Peyer's patch (tissue), 4 donors: ENCODE data around the gene PPIL6.

ENCODE experiments used
- CTCF ChIP-seq, 6 experiments: fragments of 450-650 bp in 4 of 6; fragments of 200-600 bp in 2 of 6; sonication (generic) in 1 of 6; IDR thresholded peaks; one replicate each; pipeline ENCODE4 v1.5.1; 2017 to 2019; ENCODE audit warnings: antibody characterized with exemption in 6 of 6, mild to moderate bottlenecking in 3 of 6, moderate library complexity in 1 of 6
- POLR2A ChIP-seq, 2 donors: fragments of 450-650 bp; IDR thresholded peaks; one replicate each; pipeline ENCODE4 v1.5.1; 2017; ENCODE audit warnings: antibody characterized with exemption in 2 of 2, mild to moderate bottlenecking in 2 of 2, moderate library complexity in 2 of 2

- no peak for TF ChIP-seq POLR2A (IDR thresholded peaks at IDR 0.05)
- no peak for TF ChIP-seq CTCF (IDR thresholded peaks at IDR 0.05)
Observed at GRCh38 chr6:109451376-109451775, 10.9 kb upstream of the PPIL6 start.
